Brain microvascular endothelial cell (primary cell): Measurements from ENCODE around the gene DLX4.

Experiments
- DNase-seq: peaks from one replicate; pipeline ENCODE4 v3.0.0-alpha.2; 2020
- H3K27ac ChIP-seq: fragments of 250-450 bp; sonication (Bioruptor Pico); 2 replicates; pipeline ENCODE4 v1.5.1; 2020; ENCODE audit warnings: mild to moderate bottlenecking, moderate library complexity
- H3K27me3 ChIP-seq: fragments of 250-450 bp; sonication (Bioruptor Pico); replicated peaks from 2 replicates; pipeline ENCODE4 v1.5.1; 2020; ENCODE audit warnings: mild to moderate bottlenecking
- H3K36me3 ChIP-seq: fragments of 250-450 bp; sonication (Bioruptor Pico); replicated peaks from 2 replicates; pipeline ENCODE4 v1.5.1; 2020; ENCODE audit warnings: mild to moderate bottlenecking
- H3K4me3 ChIP-seq: 2 replicates; pipeline ENCODE4 v1.5.1; 2011; ENCODE audit warnings: low read depth, mild to moderate bottlenecking, control low read depth, low read length, moderate library complexity
- CTCF ChIP-seq: IDR thresholded peaks from 2 replicates; pipeline ENCODE4 v1.5.1; 2011; ENCODE audit warnings: low read depth, mild to moderate bottlenecking, moderate library complexity, low read length, control low read depth, inconsistent platforms; ENCODE audit errors: missing control alignments
- in situ Hi-C: cut with HindIII; loops from 2 replicates; pipeline ENCODE4 v1.10.0; 2017; ENCODE audit warnings: low sequenced_read_pairs, low pct_ligation_motif_present

DLX4 gene

GRCh38 chr17:49997773-49998703 is 29.0 kb downstream of the DLX4 start:
- Histone ChIP-seq H3K4me3 (no peak overlapping the region), H3K27ac (no peak overlapping the region), H3K36me3 (no peaks in the 10 kb centered on the region), H3K27me3 (peaks cover 47% of the 10 kb centered on the region)
- DNase-seq = peak; percentile 55
- in situ Hi-C loops = no loop called here
- peak; percentile 88 for TF ChIP-seq CTCF

GRCh38 chr17:49998836-49999511 is 30.0 kb downstream of the DLX4 start:
- in situ Hi-C loops = no loop called here
- H3K27me3 ChIP-seq = peaks cover 38% of the 10 kb centered on the region
- H3K36me3 ChIP-seq = no peaks in the 10 kb centered on the region

GRCh38 chr17:50003911-50004310 is 34.9 kb downstream of the DLX4 start:
- Histone ChIP-seq H3K4me3 (no peak overlapping the region), H3K27ac (no peak overlapping the region), H3K36me3 (no peaks in the 10 kb centered on the region), H3K27me3 (peaks cover 21% of the 10 kb centered on the region)
- TF ChIP-seq CTCF = no peak
- in situ Hi-C loops = no loop called here
- no peak for DNase-seq

More at GRCh38 chr17:49998836-49999511, 30.0 kb downstream of the DLX4 start:
- TF ChIP-seq CTCF = no peak
- no peak overlapping the region for H3K4me3 ChIP-seq
- no peak for DNase-seq
- no peak overlapping the region for H3K27ac ChIP-seq

GRCh38 chr17:50009282-50009681 is 40.3 kb downstream of the DLX4 start:
- Histone ChIP-seq H3K4me3 (no peak overlapping the region), H3K36me3 (no peaks in the 10 kb centered on the region), H3K27ac (no peak overlapping the region), H3K27me3 (peaks cover 7% of the 10 kb centered on the region)
- TF ChIP-seq CTCF = no peak
- in situ Hi-C loops = no loop called here
- no peak for DNase-seq

GRCh38 chr17:50013079-50013478 is 44.1 kb downstream of the DLX4 start:
- DNase-seq = no peak
- no peak overlapping the region for H3K4me3 ChIP-seq
- no peaks in the 10 kb centered on the region for H3K36me3 ChIP-seq
- H3K27ac ChIP-seq = no peak overlapping the region
- in situ Hi-C loops = no loop called here
- no peak for TF ChIP-seq CTCF
- H3K27me3 ChIP-seq = peaks cover 5% of the 10 kb centered on the region
